ENCODE data around the gene PAX5. TPM values are rescaled to one million over a fixed set of nuclear protein-coding genes. Genes with fewer than 3 reads are reported as not detected.

PAX5 gene
- total and polyA plus RNA-seq, 2 of the 13 experiments (the other 11 are each of a cell fraction or from before 2014, with no cell fraction given): not detected

- peaks cover 6 to 53% of the 10 kb centered on the region in 2 experiments for H3K27me3 ChIP-seq (ENCODE audit: control insufficient read depth in 1 of 2, insufficient read depth in 2 of 2, low read length in 2 of 2)
- H3K4me1 ChIP-seq (ENCODE audit: insufficient read depth, low read length): peaks cover 19% of the 10 kb centered on the region
- H3K4me3 ChIP-seq (replicated peaks in 1 of 3; ENCODE audit: insufficient read depth in 1 of 3, low read depth in 2 of 3, low read length in 3 of 3): no peak overlapping the region
- in situ Hi-C loops (cut with HindIII; ENCODE audit: extremely low pct_ligation_motif_present, low pct_unique_long_range_greater_than_20kb) (no loop called here), intact Hi-C loops (cut with micrococcal nuclease; ENCODE audit: unreplicated experiment) (no loop called here)
- no peaks in the 10 kb centered on the region for H3K36me3 ChIP-seq (replicated peaks in 1 of 2; ENCODE audit: control insufficient read depth in 1 of 2, insufficient read depth in 2 of 2, low read length in 2 of 2)
- H3K4me2 ChIP-seq (ENCODE audit: low read depth, low read length): no peak overlapping the region
- H3K9ac ChIP-seq (ENCODE audit: insufficient read depth, low read depth, low read length): no peak overlapping the region
- CTCF ChIA-PET (ENCODE audit: low intra/inter-chr PET ratio, low total read pairs): no interaction called here
- TF ChIP-seq ASH2L (IDR thresholded peaks at IDR 0.05; ENCODE audit: insufficient read length, low read depth, low read length) (no peak), DZIP1 (CRISPR knock-in tag; IDR thresholded peaks at IDR 0.05) (no peak), ZNF607 (CRISPR knock-in tag; IDR thresholded peaks at IDR 0.05; ENCODE audit: borderline replicate concordance) (no peak), FLYWCH1 (CRISPR knock-in tag; IDR thresholded peaks at IDR 0.05) (no peak), TSC22D2 (CRISPR knock-in tag; IDR thresholded peaks at IDR 0.05; ENCODE audit: borderline replicate concordance) (no peak), TMF1 (CRISPR knock-in tag; IDR thresholded peaks at IDR 0.05; ENCODE audit: low read depth) (no peak), ZZZ3 (CRISPR knock-in tag; IDR thresholded peaks at IDR 0.05; ENCODE audit: borderline replicate concordance) (no peak), ZNF562 (CRISPR knock-in tag; IDR thresholded peaks at IDR 0.05; ENCODE audit: borderline replicate concordance) (no peak), MIXL1 (CRISPR knock-in tag; IDR thresholded peaks at IDR 0.05) (no peak), ATAD3A (CRISPR knock-in tag; IDR thresholded peaks at IDR 0.05) (no peak), MTA3 (CRISPR knock-in tag; IDR thresholded peaks at IDR 0.05) (no peak), ZNF121 (CRISPR knock-in tag; IDR thresholded peaks at IDR 0.05) (no peak), HDAC6 (IDR thresholded peaks at IDR 0.05; ENCODE audit: low read depth, low read length) (no peak), HOMEZ (CRISPR knock-in tag; IDR thresholded peaks at IDR 0.05; ENCODE audit: low read depth) (no peak), ZNF781 (CRISPR knock-in tag; IDR thresholded peaks at IDR 0.05; ENCODE audit: borderline replicate concordance, not compliant biosample characterization) (no peak), GFI1 (CRISPR knock-in tag; IDR thresholded peaks at IDR 0.05; ENCODE audit: borderline replicate concordance) (no peak), EZH2 (conservative IDR thresholded peaks at IDR 0.05; ENCODE audit: low read depth, low read length) (no peak), ZNF615 (CRISPR knock-in tag; IDR thresholded peaks at IDR 0.05; ENCODE audit: borderline replicate concordance) (no peak)
- TF ChIP-seq, protein P1, sequence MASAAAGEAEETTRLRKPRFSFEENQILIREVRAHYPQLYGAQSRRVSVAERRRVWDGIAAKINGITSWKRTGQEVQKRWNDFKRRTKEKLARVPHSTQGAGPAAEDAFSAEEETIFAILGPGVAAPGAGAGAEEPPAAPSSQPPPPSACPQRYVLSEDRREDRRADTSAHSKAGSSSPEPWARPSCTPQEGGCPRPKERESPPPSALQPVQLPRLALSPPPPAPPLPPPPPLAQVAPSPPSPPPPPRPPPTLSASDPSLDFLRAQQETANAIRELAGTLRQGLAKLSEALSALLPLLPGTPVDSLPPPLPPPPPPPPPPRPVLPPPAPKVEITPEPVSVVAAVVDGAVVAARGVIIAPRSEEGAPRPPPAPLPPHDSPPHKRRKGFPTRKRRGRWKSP (CRISPR knock-in tag; IDR thresholded peaks at IDR 0.05): no peak
- no peak for FAIRE-seq
- BruUV-seq (replicated peaks): no TSS peak
- POLR2A ChIA-PET: no interaction called here
- no peaks in the 10 kb centered on the region for H4K20me1 ChIP-seq (ENCODE audit: insufficient read depth, low read length)
- DNase-seq (ENCODE audit: low spot score): no peak
- WGBS (ENCODE audit: low lambda C conversion rate): 45% methylated on average over 14 of the region's 14 CpGs
- no peak overlapping the region for H2AFZ ChIP-seq (ENCODE audit: low read length)
- no peaks in the 10 kb centered on the region for H3K79me2 ChIP-seq (ENCODE audit: insufficient read depth, low read length)
- no peaks in the 10 kb centered on the region for H3K9me3 ChIP-seq (ENCODE audit: low read length)
- H3K27ac ChIP-seq (ENCODE audit: extremely low read length, insufficient read depth, low read length): no peak overlapping the region
- no peak for ATAC-seq
Observed at GRCh38 chr9:37038943-37039464, 4.9 kb upstream of the PAX5 start.

Measured in HepG2 (cell line).